ENCODE results near the gene DDAH1. TPM values are rescaled to one million over a fixed set of nuclear protein-coding genes. Genes with fewer than 3 reads are reported as not detected.
A peak's percentile ranks its signal among the peaks of the same experiment; 100 is the strongest.

Gene DDAH1
- total and polyA plus RNA-seq, 2 experiments from 2014 or later, result 9.1 to 15.5 TPM

- no peaks in the 10 kb centered on the region for H3K36me3 ChIP-seq
- H3K9me3 ChIP-seq (ENCODE audit: low read depth), result no peaks in the 10 kb centered on the region
- H3K4me1 ChIP-seq (ENCODE audit: low read depth), result no peaks in the 10 kb centered on the region
- H3K4me3 ChIP-seq, result no peak overlapping the region
- H3K27ac ChIP-seq, result no peak overlapping the region
- TF ChIP-seq, protein P1, sequence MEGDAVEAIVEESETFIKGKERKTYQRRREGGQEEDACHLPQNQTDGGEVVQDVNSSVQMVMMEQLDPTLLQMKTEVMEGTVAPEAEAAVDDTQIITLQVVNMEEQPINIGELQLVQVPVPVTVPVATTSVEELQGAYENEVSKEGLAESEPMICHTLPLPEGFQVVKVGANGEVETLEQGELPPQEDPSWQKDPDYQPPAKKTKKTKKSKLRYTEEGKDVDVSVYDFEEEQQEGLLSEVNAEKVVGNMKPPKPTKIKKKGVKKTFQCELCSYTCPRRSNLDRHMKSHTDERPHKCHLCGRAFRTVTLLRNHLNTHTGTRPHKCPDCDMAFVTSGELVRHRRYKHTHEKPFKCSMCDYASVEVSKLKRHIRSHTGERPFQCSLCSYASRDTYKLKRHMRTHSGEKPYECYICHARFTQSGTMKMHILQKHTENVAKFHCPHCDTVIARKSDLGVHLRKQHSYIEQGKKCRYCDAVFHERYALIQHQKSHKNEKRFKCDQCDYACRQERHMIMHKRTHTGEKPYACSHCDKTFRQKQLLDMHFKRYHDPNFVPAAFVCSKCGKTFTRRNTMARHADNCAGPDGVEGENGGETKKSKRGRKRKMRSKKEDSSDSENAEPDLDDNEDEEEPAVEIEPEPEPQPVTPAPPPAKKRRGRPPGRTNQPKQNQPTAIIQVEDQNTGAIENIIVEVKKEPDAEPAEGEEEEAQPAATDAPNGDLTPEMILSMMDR (IDR thresholded peaks at IDR 0.05; ENCODE audit: low read depth, low read length), result no peak
- no peak for DNase-seq (ENCODE audit: low read depth in 1 of 2, low spot score in 1 of 2)
- H3K27me3 ChIP-seq, result no peaks in the 10 kb centered on the region
These were observed 181.3 kb downstream of the DDAH1 start for GRCh38 chr1:85283475-85284199.

DNA sequence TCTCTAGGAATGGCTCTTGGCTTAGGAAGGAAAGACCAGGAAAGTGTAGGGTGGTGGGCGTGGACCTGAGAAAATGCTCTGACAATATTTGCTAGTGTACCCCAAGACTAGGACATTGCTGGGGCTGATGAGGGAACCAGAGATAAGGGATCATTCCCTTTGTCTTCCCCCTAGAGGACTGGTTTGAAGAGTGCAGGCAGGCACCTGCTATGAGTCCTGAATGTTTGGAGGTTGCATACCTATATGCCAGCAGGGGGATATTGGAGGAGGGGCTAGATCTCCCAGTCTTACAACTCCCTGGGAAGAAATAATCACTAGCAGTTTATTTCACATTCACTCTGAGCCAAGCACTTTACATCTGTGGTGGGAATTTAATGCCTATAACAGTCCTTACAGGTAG lies 182.5 kb downstream of the DDAH1 start:
- DNase-seq (ENCODE audit: low read depth in 1 of 2, low spot score in 1 of 2), result peak in 1 of 2 donors; percentile 3
- Histone ChIP-seq H3K36me3 (no peaks in the 10 kb centered on the region), H3K4me3 (no peak overlapping the region), H3K9me3 (ENCODE audit: low read depth) (no peaks in the 10 kb centered on the region), H3K4me1 (ENCODE audit: low read depth) (no peaks in the 10 kb centered on the region), H3K27me3 (no peaks in the 10 kb centered on the region), H3K27ac (no peak overlapping the region)
- TF ChIP-seq, protein P1 (IDR thresholded peaks at IDR 0.05; ENCODE audit: low read depth, low read length), result no peak

DNA sequence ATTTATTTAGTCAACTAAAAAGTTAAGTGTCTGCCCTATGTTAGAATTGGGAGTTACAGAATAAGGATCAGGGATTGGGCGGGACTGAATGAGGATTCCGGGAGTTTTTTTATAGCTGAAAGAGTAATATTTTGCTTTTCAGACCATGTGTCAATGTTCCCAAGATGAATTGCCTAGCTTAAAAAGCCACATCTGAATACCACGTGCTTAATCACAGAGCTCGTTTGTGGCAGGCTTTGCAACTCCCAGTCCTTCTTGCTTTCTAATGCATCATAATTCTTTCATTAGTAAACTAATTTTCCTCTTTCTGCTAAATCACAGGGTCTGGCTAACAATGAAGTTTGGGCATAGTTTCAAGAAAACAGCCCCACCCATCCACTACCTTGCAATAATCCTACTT lies 184.3 kb downstream of the DDAH1 start:
- Histone ChIP-seq H3K27ac (no peak overlapping the region), H3K36me3 (no peaks in the 10 kb centered on the region), H3K27me3 (no peaks in the 10 kb centered on the region), H3K9me3 (ENCODE audit: low read depth) (no peaks in the 10 kb centered on the region), H3K4me3 (no peak overlapping the region), H3K4me1 (ENCODE audit: low read depth) (no peaks in the 10 kb centered on the region)
- TF ChIP-seq, protein P1 (IDR thresholded peaks at IDR 0.05; ENCODE audit: low read depth, low read length), result no peak
- DNase-seq (ENCODE audit: low read depth in 1 of 2, low spot score in 1 of 2), result no peak

DNA sequence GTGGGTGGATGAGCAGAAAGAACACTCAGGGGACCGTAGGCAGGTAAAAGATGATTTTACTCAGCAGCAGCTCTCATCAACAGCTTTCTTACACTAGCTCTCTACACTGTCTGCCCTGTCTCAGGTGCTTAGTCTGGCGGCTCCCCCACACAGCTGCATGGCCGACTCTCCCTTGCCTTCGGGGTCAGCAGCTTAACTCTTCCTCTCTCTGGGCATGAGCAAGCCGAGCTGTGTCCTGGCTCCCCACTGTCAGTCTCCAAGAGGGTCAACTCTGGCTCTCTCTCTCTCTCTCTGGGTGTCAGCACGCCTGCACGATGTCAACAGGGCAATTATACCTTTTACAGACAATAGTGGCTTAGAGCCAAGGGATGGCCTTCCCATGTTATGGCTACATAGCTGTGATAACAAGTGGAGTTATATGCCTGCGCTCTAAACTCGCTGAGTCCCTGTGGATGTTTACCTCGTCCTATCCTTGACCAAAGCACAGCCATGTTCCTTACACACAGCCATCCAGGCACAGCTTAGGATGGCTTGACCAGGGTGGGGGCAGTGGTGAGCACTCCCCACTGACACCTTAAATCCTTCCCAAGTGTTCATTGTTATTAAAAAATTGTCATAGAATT lies 185.4 kb downstream of the DDAH1 start:
- DNase-seq (ENCODE audit: low read depth in 1 of 2, low spot score in 1 of 2), result no peak
- H3K4me3 ChIP-seq, result no peak overlapping the region
- H3K27ac ChIP-seq, result peak overlapping the region; percentile 26
- no peaks in the 10 kb centered on the region for H3K27me3 ChIP-seq
- peaks cover 5% of the 10 kb centered on the region for H3K4me1 ChIP-seq (ENCODE audit: low read depth)
- H3K9me3 ChIP-seq (ENCODE audit: low read depth), result no peaks in the 10 kb centered on the region
- no peaks in the 10 kb centered on the region for H3K36me3 ChIP-seq
- TF ChIP-seq, protein P1 (IDR thresholded peaks at IDR 0.05; ENCODE audit: low read depth, low read length), result no peak

GRCh38 chr1:85278853-85279314 lies 186.1 kb downstream of the DDAH1 start:
- Histone ChIP-seq H3K27ac (peak overlapping the region; percentile 26), H3K4me3 (no peak overlapping the region), H3K4me1 (ENCODE audit: low read depth) (peaks cover 5% of the 10 kb centered on the region), H3K36me3 (no peaks in the 10 kb centered on the region), H3K9me3 (ENCODE audit: low read depth) (no peaks in the 10 kb centered on the region), H3K27me3 (no peaks in the 10 kb centered on the region)
- TF ChIP-seq, protein P1 (IDR thresholded peaks at IDR 0.05; ENCODE audit: low read depth, low read length), result no peak
- DNase-seq (ENCODE audit: low read depth in 1 of 2, low spot score in 1 of 2), result peak in 1 of 2 donors; percentile 86

Measured in cardiac muscle cell (in vitro differentiated cells and primary cell).